Measurements from ENCODE around the gene SIRPD.

DNA sequence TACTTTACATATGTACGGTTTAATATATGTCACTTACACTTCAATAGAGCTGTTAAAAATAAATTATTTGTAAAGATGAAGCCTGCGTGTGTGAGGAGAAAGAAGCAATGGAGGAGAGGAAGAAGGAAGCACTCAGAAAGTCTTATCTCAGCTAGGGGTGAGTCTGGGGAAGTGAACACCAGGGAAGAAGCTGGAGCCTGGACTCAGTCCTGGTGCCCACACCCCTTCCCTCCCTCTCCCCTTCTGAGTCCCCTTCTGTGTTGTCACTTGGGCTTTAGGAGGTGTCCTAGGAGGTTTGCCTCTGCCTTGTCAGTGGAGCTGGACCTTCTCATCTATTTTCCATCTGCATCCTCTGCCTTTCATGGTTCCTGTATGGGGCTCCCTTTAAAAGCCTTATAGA is 68.2 kb downstream of the SIRPD start:
- TF ChIP-seq POLR2A (IDR thresholded peaks at IDR 0.05; ENCODE audit: low read depth, low read length) (no peak), POLR2AphosphoS5 (IDR thresholded peaks at IDR 0.05; ENCODE audit: low read depth, low read length) (no peak), TAF1 (IDR thresholded peaks at IDR 0.05; ENCODE audit: borderline replicate concordance, low read depth, low read length) (no peak)
